HUES6 (cell line): ENCODE measurements around the gene CYFIP1.
"Not testable (repeated sequence)": the region's sequence is repeated elsewhere in the genome, so short reads cannot be mapped to it uniquely, and the experiment has no call there.

Source experiments
- H3K27ac ChIP-seq: 2 replicates; pipeline ENCODE4 v1.7.0; 2013; ENCODE audit warnings: low read depth, mild to moderate bottlenecking, low read length, inconsistent platforms
- H3K27me3 ChIP-seq: 2 replicates; pipeline ENCODE4 v1.6.1; 2013; ENCODE audit warnings: low read length; ENCODE audit not compliant: control insufficient read depth, insufficient read depth
- H3K36me3 ChIP-seq: 2 replicates; pipeline ENCODE4 v1.6.1; 2013; ENCODE audit warnings: low read length; ENCODE audit not compliant: control insufficient read depth, insufficient read depth
- H3K4me1 ChIP-seq: 2 replicates; pipeline ENCODE4 v1.6.1; 2013; ENCODE audit warnings: low read length; ENCODE audit not compliant: control insufficient read depth, insufficient read depth
- H3K4me3 ChIP-seq: 2 replicates; pipeline ENCODE4 v1.5.1; 2013; ENCODE audit warnings: low read depth, low read length
- H3K9ac ChIP-seq: one replicate; pipeline ENCODE4 v1.6.1; 2013; ENCODE audit warnings: mild to moderate bottlenecking, low read length
- H3K9me3 ChIP-seq: 2 replicates; pipeline ENCODE4 v1.6.1; 2013; ENCODE audit warnings: low read depth, low read length; ENCODE audit not compliant: control insufficient read depth, insufficient read depth

CYFIP1 gene

DNA sequence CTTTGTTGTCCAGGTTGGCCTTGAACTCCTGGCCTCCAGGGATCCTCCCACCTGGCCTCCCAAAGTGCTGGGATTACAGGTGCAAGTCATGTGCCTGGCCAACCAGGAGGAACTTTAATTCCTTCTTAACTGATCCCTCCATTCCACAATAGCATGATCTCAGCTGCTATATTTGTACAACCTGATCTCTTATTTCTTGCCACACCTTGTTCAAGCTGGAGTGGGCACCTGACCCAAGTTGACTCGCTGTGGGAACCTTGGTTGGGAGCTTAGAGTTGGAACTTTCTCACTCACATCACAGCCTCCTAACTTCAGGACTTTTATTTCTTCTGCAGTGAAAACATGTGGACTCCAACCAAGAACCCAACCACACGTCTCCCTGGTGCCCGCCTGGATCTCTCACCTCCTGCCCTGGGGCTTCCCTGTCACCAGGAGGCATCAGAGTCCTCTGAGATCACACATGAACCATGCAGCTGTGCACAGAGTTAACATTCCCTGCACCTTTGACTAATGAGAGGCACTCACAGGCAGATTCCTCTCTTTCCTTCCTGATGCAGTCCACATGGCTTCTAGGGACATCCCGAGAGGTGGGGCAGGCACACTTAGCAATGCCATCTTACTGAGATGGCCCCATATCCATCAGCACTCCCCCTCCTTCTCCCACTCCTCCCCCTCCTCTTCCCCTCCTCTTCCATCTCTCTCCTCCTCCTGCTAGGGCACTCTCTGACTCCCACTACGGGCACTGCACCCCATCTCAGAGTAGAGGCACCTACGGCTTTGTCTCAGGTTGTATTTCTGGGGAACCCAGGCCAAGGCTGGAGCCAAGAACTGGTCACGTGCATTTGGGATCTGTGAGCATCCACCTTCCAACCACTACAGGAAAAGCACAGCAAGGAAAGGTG is 9.7 kb upstream of the CYFIP1 start:
- H3K27ac ChIP-seq, result no peak overlapping the region
- H3K27me3 ChIP-seq, result no peaks in the 10 kb centered on the region
- H3K9ac ChIP-seq, result no peak overlapping the region
- H3K4me1 ChIP-seq, result no peaks in the 10 kb centered on the region
- H3K36me3 ChIP-seq, result peaks cover 7% of the 10 kb centered on the region
- H3K4me3 ChIP-seq, result no peak overlapping the region
- no peaks in the 10 kb centered on the region for H3K9me3 ChIP-seq

- no peaks in the 10 kb centered on the region for H3K9me3 ChIP-seq
- no peak overlapping the region for H3K4me3 ChIP-seq
- H3K27me3 ChIP-seq, result no peaks in the 10 kb centered on the region
- no peaks in the 10 kb centered on the region for H3K36me3 ChIP-seq
- H3K4me1 ChIP-seq, result no peaks in the 10 kb centered on the region
- H3K27ac ChIP-seq, result no peak overlapping the region
- H3K9ac ChIP-seq, result no peak overlapping the region
Measured at GRCh38 chr15:22988811-22989210, 8.6 kb upstream of the CYFIP1 start.

- peaks cover 29% of the 10 kb centered on the region for H3K27me3 ChIP-seq
- not testable (repeated sequence) for H3K27ac ChIP-seq, H3K9me3 ChIP-seq, H3K36me3 ChIP-seq, H3K4me3 ChIP-seq, H3K9ac ChIP-seq, H3K4me1 ChIP-seq
Measured at GRCh38 chr15:22981931-22982330, 1.8 kb upstream of the CYFIP1 start.

GRCh38 chr15:22981051-22981840 is 1.1 kb upstream of the CYFIP1 start:
- Histone ChIP-seq H3K27ac (no peak overlapping the region), H3K27me3 (peaks cover 29% of the 10 kb centered on the region), H3K36me3 (no peaks in the 10 kb centered on the region), H3K4me3 (peak overlapping the region; percentile 86), H3K9me3 (no peaks in the 10 kb centered on the region), H3K9ac (peak overlapping the region; percentile 74), H3K4me1 (0 out of 2 replicates have a peak, but pooled peaks cover 6% of the 10 kb centered on the region)

DNA sequence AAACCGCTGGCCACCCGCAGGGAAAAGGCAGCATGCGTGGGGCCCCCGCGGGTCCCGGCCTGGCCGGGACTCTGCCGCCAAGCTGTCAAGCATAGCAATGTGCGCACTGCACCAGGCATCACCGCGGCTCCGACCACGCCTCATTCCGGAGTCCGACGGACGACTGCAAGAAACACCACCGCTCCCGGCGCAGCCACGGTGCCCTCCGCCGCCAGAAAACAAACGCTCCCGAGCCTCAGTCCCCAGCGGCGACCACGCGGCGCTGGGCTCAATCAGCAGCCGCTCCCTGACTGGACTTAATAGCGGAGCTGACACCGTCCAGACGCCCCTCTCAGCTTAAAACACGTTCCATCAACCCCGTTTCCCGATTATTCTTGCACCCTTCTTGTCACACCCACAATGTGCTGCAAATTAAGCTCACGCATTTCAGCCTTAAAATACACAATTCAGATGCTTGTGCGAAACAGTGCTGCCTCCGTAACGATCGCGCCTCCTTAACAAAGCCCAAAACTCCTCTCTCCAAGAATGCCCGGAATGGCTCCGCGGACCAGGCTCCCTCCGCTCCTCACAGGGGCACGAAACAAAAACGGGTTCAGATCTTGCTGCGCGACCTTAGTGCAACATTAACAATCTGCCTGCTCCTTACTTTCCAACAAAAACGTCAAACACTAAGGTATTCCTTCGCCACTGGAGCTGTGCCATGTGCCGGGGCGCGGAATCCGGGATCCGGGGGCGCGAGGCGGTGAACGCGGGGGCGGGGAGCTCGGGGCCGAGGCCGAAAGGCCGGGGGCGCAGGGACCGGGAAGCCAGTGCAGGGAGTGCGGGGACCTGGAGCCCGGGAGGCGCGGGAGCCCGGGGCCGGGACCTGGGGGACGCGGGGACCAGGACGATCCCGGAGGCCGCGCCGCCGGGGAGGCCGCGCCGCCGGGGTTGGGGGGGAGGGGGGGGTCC is 655 bp downstream of the CYFIP1 start:
- 0 out of 2 replicates have a peak, but pooled peaks cover 6% of the 10 kb centered on the region for H3K4me1 ChIP-seq
- H3K36me3 ChIP-seq, result no peaks in the 10 kb centered on the region
- H3K27ac ChIP-seq, result no peak overlapping the region
- peak overlapping the region; percentile 86 for H3K4me3 ChIP-seq
- no peaks in the 10 kb centered on the region for H3K9me3 ChIP-seq
- peaks cover 29% of the 10 kb centered on the region for H3K27me3 ChIP-seq
- peak overlapping the region; percentile 79 for H3K9ac ChIP-seq

- Histone ChIP-seq H3K27ac (no peak overlapping the region), H3K27me3 (peaks cover 29% of the 10 kb centered on the region), H3K4me1 (0 out of 2 replicates have a peak, but pooled peaks cover 6% of the 10 kb centered on the region), H3K36me3 (no peaks in the 10 kb centered on the region), H3K9me3 (no peaks in the 10 kb centered on the region), H3K9ac (no peak overlapping the region), H3K4me3 (peak overlapping the region; percentile 86)
Measured at GRCh38 chr15:22978691-22979237, 1.4 kb downstream of the CYFIP1 start.

- Histone ChIP-seq H3K9me3 (peaks cover 2% of the 10 kb centered on the region; the same call in 1 of the 2 replicates), H3K9ac (no peak overlapping the region), H3K27me3 (peaks cover 17% of the 10 kb centered on the region), H3K4me1 (0 out of 2 replicates have a peak, but pooled peaks cover 6% of the 10 kb centered on the region), H3K27ac (no peak overlapping the region), H3K36me3 (no peaks in the 10 kb centered on the region), H3K4me3 (no peak overlapping the region)
Measured at GRCh38 chr15:22974745-22975144, 5.4 kb downstream of the CYFIP1 start.

DNA sequence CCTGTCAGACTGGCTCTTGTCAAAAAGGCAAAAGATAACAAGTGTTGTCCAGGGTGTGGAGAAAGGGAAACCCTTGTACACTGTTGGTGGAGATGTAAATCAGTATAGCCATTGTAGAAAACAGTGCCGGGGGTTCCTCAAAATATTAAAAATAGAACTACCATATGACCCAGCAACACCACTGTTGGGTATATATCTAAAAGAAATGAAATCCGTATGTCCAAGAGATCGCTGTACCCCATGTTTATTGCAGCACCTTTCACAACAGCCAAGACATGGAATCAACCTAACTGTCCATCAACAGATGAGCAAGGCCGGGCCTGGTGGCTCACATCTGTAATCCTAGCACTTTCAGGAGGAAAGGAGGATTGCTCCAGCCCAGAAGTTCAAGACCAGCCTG is 6.2 kb downstream of the CYFIP1 start:
- Histone ChIP-seq H3K36me3 (no peaks in the 10 kb centered on the region), H3K4me1 (peaks cover 9% of the 10 kb centered on the region; the same call in 1 of the 2 replicates), H3K27ac (no peak overlapping the region), H3K4me3 (no peak overlapping the region), H3K9ac (no peak overlapping the region), H3K9me3 (peaks cover 2% of the 10 kb centered on the region; the same call in 1 of the 2 replicates), H3K27me3 (peaks cover 9% of the 10 kb centered on the region)

GRCh38 chr15:22973286-22973685 is 6.9 kb downstream of the CYFIP1 start:
- H3K9ac ChIP-seq, result no peak overlapping the region
- H3K36me3 ChIP-seq, result no peaks in the 10 kb centered on the region
- H3K27me3 ChIP-seq, result peaks cover 2% of the 10 kb centered on the region; the same call in 1 of the 2 replicates
- H3K9me3 ChIP-seq, result peaks cover 2% of the 10 kb centered on the region; the same call in 1 of the 2 replicates
- no peak overlapping the region for H3K27ac ChIP-seq
- no peak overlapping the region for H3K4me3 ChIP-seq
- H3K4me1 ChIP-seq, result peaks cover 8% of the 10 kb centered on the region; the same call in 1 of the 2 replicates

DNA sequence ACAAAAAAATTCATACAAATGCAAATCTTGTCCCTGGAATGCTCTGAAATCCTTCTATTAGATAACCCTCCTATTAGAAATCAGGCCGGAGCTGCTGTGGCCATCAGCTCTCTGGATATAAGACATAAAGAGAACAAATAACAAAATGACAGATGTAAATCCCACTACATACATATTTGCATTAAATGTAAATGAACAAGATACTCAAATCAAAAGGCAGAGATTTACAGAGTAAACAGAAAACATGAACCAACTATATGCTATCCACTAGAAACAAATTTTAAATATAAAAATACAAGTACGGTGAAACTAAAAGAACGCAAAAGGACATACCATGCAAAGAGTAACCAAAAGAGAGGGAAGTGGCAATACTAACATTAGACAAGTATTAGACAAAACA is 10.7 kb downstream of the CYFIP1 start:
- Histone ChIP-seq H3K27me3 (no peaks in the 10 kb centered on the region), H3K9me3 (peaks cover 2% of the 10 kb centered on the region; the same call in 1 of the 2 replicates), H3K9ac (no peak overlapping the region), H3K27ac (no peak overlapping the region), H3K36me3 (0 out of 2 replicates have a peak, but pooled peaks cover 3% of the 10 kb centered on the region), H3K4me1 (peaks cover 9% of the 10 kb centered on the region; the same call in 1 of the 2 replicates), H3K4me3 (no peak overlapping the region)
